Endothelial cell of umbilical vein (primary cell): ENCODE results near the gene MAU2. TPM values are rescaled to one million over a fixed set of nuclear protein-coding genes. Genes with fewer than 3 reads are reported as not detected.

Experiments
- BruUV-seq: library from RNA; stranded (reverse); fragments of 400-500 nt; replicated peaks from 2 replicates; lab custom pipeline; 2021; lab: Mats Ljungman, UMichigan
- CTCF ChIA-PET: fragments of 300-600, 350-600 bp; sonication (Branson Sonifier 250); formaldehyde crosslinking; loops from one replicate; lab custom pipeline; 2021; ENCODE audit warnings: antibody characterized with exemption, inconsistent platforms; lab: Charles Lee
- POLR2A ChIA-PET: fragments of 300-600, 350-600 bp; sonication (Branson Sonifier 250); formaldehyde crosslinking; loops from one replicate; lab custom pipeline; 2021; ENCODE audit warnings: antibody characterized with exemption, inconsistent platforms; lab: Charles Lee
- DNase-seq: peaks from one replicate; pipeline ENCODE4 v3.0.0-alpha.2; 2011; ENCODE audit warnings: low read depth, low spot score
- FAIRE-seq: peaks from 2 replicates; lab custom pipeline; 2011; peaks lifted over from hg19 to GRCh38; lab: Jason Lieb, UNC
- H2AFZ ChIP-seq: 2 replicates; pipeline ENCODE4 v1.6.0; 2012; ENCODE audit warnings: low read depth, low read length, control low read depth, inconsistent platforms
- H3K27ac ChIP-seq: 2 replicates; pipeline ENCODE4 v1.5.1; 2011; ENCODE audit warnings: low read depth, mild to moderate bottlenecking, control low read depth, low read length, moderate library complexity; ENCODE audit not compliant: insufficient read depth
- H3K27me3 ChIP-seq, 2 experiments: 2 replicates each; pipeline versions ENCODE4 v1.6.0 to v1.6.1; 2011; ENCODE audit warnings: low read length in 2 of 2, mixed read lengths in 1 of 2; ENCODE audit not compliant: control insufficient read depth in 2 of 2, insufficient read depth in 2 of 2
- H3K36me3 ChIP-seq, 2 experiments: 2 replicates in 1 of 2; 3 replicates in 1 of 2; pipeline ENCODE4 v1.5.1; 2011; ENCODE audit warnings: low read length in 2 of 2, mild to moderate bottlenecking in 1 of 2, moderate library complexity in 1 of 2; ENCODE audit not compliant: control insufficient read depth in 2 of 2, insufficient read depth in 2 of 2; ENCODE audit errors: extremely low read depth in 1 of 2
- H3K4me1 ChIP-seq: 3 replicates; pipeline ENCODE4 v1.5.1; 2011; ENCODE audit warnings: mild to moderate bottlenecking, low read length; ENCODE audit not compliant: control insufficient read depth, insufficient read depth; ENCODE audit errors: extremely low read depth
- H3K4me2 ChIP-seq: 2 replicates; pipeline ENCODE4 v1.6.1; 2011; ENCODE audit warnings: low read length, control low read depth, mixed read lengths; ENCODE audit not compliant: insufficient read depth
- H3K4me3 ChIP-seq, 3 experiments: fragments of 200-600 bp in 1 of 3; sonication (generic), shearing (Covaris generic) in 1 of 3; replicated peaks in 1 of 3; 2 replicates each; pipeline ENCODE4 v1.5.1; 2011 to 2016; ENCODE audit warnings: control low read depth in 3 of 3, low read length in 3 of 3, mild to moderate bottlenecking in 2 of 3, inconsistent platforms in 1 of 3, low read depth in 1 of 3, moderate library complexity in 1 of 3; ENCODE audit not compliant: insufficient read depth in 1 of 3
- H3K79me2 ChIP-seq: 2 replicates; pipeline ENCODE4 v1.6.0; 2012; ENCODE audit warnings: low read length, inconsistent platforms; ENCODE audit not compliant: control insufficient read depth, insufficient read depth
- H3K9ac ChIP-seq: replicated peaks from 2 replicates; pipeline ENCODE3; 2011; ENCODE audit warnings: low read length, control low read depth; ENCODE audit not compliant: insufficient read depth; ENCODE audit errors: extremely low read depth
- H3K9me1 ChIP-seq: replicated peaks from 3 replicates; pipeline ENCODE4 v1.6.0; 2011; ENCODE audit warnings: mild to moderate bottlenecking, low read length; ENCODE audit not compliant: control insufficient read depth, insufficient read depth; ENCODE audit errors: extremely low read depth
- H3K9me3 ChIP-seq: replicated peaks from 2 replicates; pipeline ENCODE4 v1.5.1; 2012; ENCODE audit warnings: low read length, inconsistent platforms; ENCODE audit not compliant: control insufficient read depth, insufficient read depth
- H4K20me1 ChIP-seq: replicated peaks from 2 replicates; pipeline ENCODE3; 2011; ENCODE audit warnings: mild to moderate bottlenecking, low read length; ENCODE audit not compliant: control insufficient read depth, insufficient read depth; ENCODE audit errors: extremely low read depth
- FOS ChIP-seq: IDR thresholded peaks from 2 replicates; pipeline ENCODE4 v1.6.1; 2011; ENCODE audit warnings: mild to moderate bottlenecking, low read length, moderate library complexity, borderline replicate concordance; ENCODE audit not compliant: insufficient read depth
- GATA2 ChIP-seq: IDR thresholded peaks from 2 replicates; pipeline ENCODE4 v1.7.0; 2011; ENCODE audit warnings: low read depth, mild to moderate bottlenecking, moderate library complexity, mixed read lengths, low read length; ENCODE audit not compliant: insufficient read length, insufficient read depth
- JUN ChIP-seq: IDR thresholded peaks from 2 replicates; pipeline ENCODE4 v1.6.1; 2011; ENCODE audit warnings: borderline replicate concordance, low read depth; ENCODE audit not compliant: insufficient read length, insufficient read depth
- MYC ChIP-seq: IDR thresholded peaks from one replicate; pipeline ENCODE4 v1.6.1; 2011; ENCODE audit warnings: mild to moderate bottlenecking, low read depth, low read length
- POLR2A ChIP-seq: IDR thresholded peaks from 2 replicates; pipeline ENCODE4 v1.6.1; 2012; ENCODE audit warnings: low read depth, mild to moderate bottlenecking, control low read depth, low read length
- POLR2AphosphoS5 ChIP-seq: IDR thresholded peaks from 2 replicates; pipeline ENCODE4 v1.6.1; 2012; ENCODE audit warnings: low read depth, mild to moderate bottlenecking, control low read depth, low read length, moderate library complexity; ENCODE audit not compliant: insufficient read depth
- dilution Hi-C: fragments of 300-500 bp; cut with MboI; formaldehyde crosslinking; loops from one replicate; pipeline ENCODE4 v1.15.0; 2019; ENCODE audit warnings: low sequenced_read_pairs; ENCODE audit not compliant: extremely low pct_ligation_motif_present
- intact Hi-C: fragments of 100-400 bp; cut with micrococcal nuclease; formaldehyde crosslinking; loops from one replicate; pipeline ENCODE4 v1.10.0; 2022
- polyA plus RNA-seq, 4 experiments: library from polyadenylated mRNA; depleted of rRNA in 3 of 4; stranded (reverse) in 3 of 4; unstranded in 1 of 4; fragments of >200 nt; gene quantifications; 2 replicates each; pipeline versions ENCODE4 v1.2.1 to v1.2.3, GENCODE V29; 2011 to 2012; ENCODE audit warnings: missing spikeins in 1 of 4
- total RNA-seq: library from RNA; stranded (reverse); gene quantifications from 2 replicates; pipeline ENCODE4 v1.2.3, GENCODE V29; 2021
- TF ChIP-seq, protein P1 (sequence below): IDR thresholded peaks from 2 replicates; pipeline ENCODE4 v1.6.1; 2011; ENCODE audit not compliant: insufficient read depth, insufficient read length
- TF ChIP-seq, protein P2 (sequence below), 2 donors: IDR thresholded peaks; 1 replicate in 1 of 2; 2 replicates in 1 of 2; pipeline ENCODE4 v1.5.1; 2011; ENCODE audit warnings: low read length in 2 of 2, mild to moderate bottlenecking in 2 of 2, moderate library complexity in 2 of 2, control low read depth in 1 of 2, inconsistent platforms in 1 of 2, low read depth in 1 of 2; ENCODE audit not compliant: insufficient read depth in 1 of 2; ENCODE audit errors: extremely low read depth in 1 of 2

The MAU2 gene
- total and polyA plus RNA-seq, 2 donors (not counting 3 experiments of a cell fraction or from before 2014, with no cell fraction given) = 36.9 to 70.0 TPM

DNA sequence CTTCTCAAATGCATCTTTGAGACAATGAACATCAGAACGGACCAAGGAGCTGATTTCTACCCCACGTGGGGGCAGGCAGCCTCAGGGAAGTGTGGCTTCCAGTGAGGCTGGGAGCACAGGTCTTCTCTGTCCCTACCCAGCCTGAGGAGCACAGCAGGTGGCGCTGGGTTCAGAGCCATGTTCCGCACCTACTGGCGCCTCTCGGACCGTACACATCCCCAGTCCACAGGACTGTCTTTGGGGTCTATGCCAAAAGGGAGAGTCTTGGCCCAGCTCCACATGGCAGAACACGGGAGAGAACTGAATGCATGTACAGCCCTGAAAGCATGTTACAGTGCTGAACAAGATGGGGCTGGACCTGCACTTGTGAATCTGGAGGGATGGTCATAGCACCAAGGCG is 22.9 kb upstream of the MAU2 start:
- intact Hi-C loops (no loop called here), dilution Hi-C loops (no loop called here)
- FAIRE-seq = no peak
- H3K4me1 ChIP-seq = no peaks in the 10 kb centered on the region
- no peak overlapping the region for H3K27ac ChIP-seq
- H3K9ac ChIP-seq = no peak overlapping the region
- no peaks in the 10 kb centered on the region for H3K27me3 ChIP-seq
- peaks cover 8 to 24% of the 10 kb centered on the region in 2 experiments for H3K36me3 ChIP-seq
- ChIA-PET POLR2A (no interaction called here), CTCF (no interaction called here)
- no TSS peak for BruUV-seq
- H3K9me1 ChIP-seq = no peaks in the 10 kb centered on the region
- no peak overlapping the region for H3K4me3 ChIP-seq
- DNase-seq = no peak
- H4K20me1 ChIP-seq = no peaks in the 10 kb centered on the region
- no peaks in the 10 kb centered on the region for H3K79me2 ChIP-seq
- H3K4me2 ChIP-seq = no peak overlapping the region
- no peak overlapping the region for H2AFZ ChIP-seq
- no peak for TF ChIP-seq POLR2AphosphoS5
- no peak for TF ChIP-seq FOS
- no peak for TF ChIP-seq GATA2
- TF ChIP-seq, protein P1, sequence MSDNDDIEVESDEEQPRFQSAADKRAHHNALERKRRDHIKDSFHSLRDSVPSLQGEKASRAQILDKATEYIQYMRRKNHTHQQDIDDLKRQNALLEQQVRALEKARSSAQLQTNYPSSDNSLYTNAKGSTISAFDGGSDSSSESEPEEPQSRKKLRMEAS = no peak
- no peaks in the 10 kb centered on the region for H3K9me3 ChIP-seq

DNA sequence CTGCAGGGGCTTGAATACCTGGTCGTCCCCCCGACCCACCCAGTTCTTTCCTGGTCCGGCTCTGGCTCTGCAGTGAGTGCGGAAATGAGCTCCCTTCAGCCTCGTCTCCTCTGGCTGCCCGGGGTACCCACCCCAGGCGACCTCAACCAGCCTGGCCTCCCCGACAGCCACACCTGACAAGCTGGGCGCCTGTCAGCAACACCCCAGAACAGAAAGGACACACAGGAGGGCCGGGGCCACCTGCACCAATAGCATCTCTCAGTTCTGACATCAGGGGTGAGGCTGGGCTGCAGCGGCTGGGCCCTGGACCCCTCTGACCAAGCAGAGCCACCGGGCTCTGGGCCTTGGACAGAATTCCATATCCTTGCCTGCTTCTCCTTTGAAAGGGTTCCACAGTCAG is 20.0 kb upstream of the MAU2 start:
- BruUV-seq = no TSS peak
- H3K4me2 ChIP-seq = no peak overlapping the region
- no peaks in the 10 kb centered on the region for H3K9me3 ChIP-seq
- no peak overlapping the region for H2AFZ ChIP-seq
- H3K9me1 ChIP-seq = no peaks in the 10 kb centered on the region
- H3K27ac ChIP-seq = no peak overlapping the region
- intact Hi-C loops (no loop called here), dilution Hi-C loops (no loop called here)
- ChIA-PET POLR2A (no interaction called here), CTCF (no interaction called here)
- no peaks in the 10 kb centered on the region for H3K27me3 ChIP-seq
- no peak for DNase-seq
- H3K4me3 ChIP-seq = no peak overlapping the region
- no peaks in the 10 kb centered on the region for H4K20me1 ChIP-seq
- TF ChIP-seq MYC (no peak), JUN (no peak), POLR2A (no peak), FOS (no peak)
- TF ChIP-seq, protein P2, sequence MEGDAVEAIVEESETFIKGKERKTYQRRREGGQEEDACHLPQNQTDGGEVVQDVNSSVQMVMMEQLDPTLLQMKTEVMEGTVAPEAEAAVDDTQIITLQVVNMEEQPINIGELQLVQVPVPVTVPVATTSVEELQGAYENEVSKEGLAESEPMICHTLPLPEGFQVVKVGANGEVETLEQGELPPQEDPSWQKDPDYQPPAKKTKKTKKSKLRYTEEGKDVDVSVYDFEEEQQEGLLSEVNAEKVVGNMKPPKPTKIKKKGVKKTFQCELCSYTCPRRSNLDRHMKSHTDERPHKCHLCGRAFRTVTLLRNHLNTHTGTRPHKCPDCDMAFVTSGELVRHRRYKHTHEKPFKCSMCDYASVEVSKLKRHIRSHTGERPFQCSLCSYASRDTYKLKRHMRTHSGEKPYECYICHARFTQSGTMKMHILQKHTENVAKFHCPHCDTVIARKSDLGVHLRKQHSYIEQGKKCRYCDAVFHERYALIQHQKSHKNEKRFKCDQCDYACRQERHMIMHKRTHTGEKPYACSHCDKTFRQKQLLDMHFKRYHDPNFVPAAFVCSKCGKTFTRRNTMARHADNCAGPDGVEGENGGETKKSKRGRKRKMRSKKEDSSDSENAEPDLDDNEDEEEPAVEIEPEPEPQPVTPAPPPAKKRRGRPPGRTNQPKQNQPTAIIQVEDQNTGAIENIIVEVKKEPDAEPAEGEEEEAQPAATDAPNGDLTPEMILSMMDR (IDR thresholded peaks at IDR 0.05; ENCODE audit: extremely low read depth in 1 of 2, insufficient read depth in 1 of 2, low read depth in 1 of 2, low read length in 2 of 2) = no peak
- no peaks in the 10 kb centered on the region for H3K4me1 ChIP-seq
- no peak overlapping the region for H3K9ac ChIP-seq
- H3K36me3 ChIP-seq = peaks cover 3 to 39% of the 10 kb centered on the region in 2 experiments
- no peak for FAIRE-seq
- no peaks in the 10 kb centered on the region for H3K79me2 ChIP-seq
